GM18502 (cell line): ENCODE measurements around the gene KCTD10.
A peak's percentile ranks its signal among the peaks of the same experiment; 100 is the strongest.

Source experiments
- ATAC-seq: cut with Tn5 transposase; IDR thresholded peaks from one replicate; pipeline ENCODE4 v1.9.1; 2021; ENCODE audit warnings: mild to moderate bottlenecking; ENCODE audit not compliant: unreplicated experiment, poor library complexity

Gene KCTD10

GRCh38 chr12:109477185-109477962, at the start of gene KCTD10, which contains the start of gene UBE3B:
KCTD10 (minus strand) TSS chr12:109477300; CDS start chr12:109477262, 38 bp downstream.
UBE3B (plus strand) TSS chr12:109477634; CDS start chr12:109483552, 5,918 bp downstream.
- ATAC-seq, result peak; percentile 91

- no peak for ATAC-seq
Measured at GRCh38 chr12:109525279-109525585, 48.1 kb upstream of the KCTD10 start.

- no peak for ATAC-seq
Measured at GRCh38 chr12:109524466-109525278, 47.6 kb upstream of the KCTD10 start.

- ATAC-seq, result no peak
Measured at GRCh38 chr12:109523504-109523903, 46.4 kb upstream of the KCTD10 start.

- ATAC-seq, result no peak
Measured at GRCh38 chr12:109523071-109523470, 46.0 kb upstream of the KCTD10 start.

GRCh38 chr12:109521831-109522230, 44.7 kb upstream of the KCTD10 start:
- no peak for ATAC-seq

GRCh38 chr12:109519787-109520186, 42.7 kb upstream of the KCTD10 start:
- ATAC-seq, result no peak

- ATAC-seq, result no peak
Measured at GRCh38 chr12:109518820-109519665, 41.9 kb upstream of the KCTD10 start.

GRCh38 chr12:109517619-109518018, 40.5 kb upstream of the KCTD10 start:
- no peak for ATAC-seq

GRCh38 chr12:109513977-109514376, 36.9 kb upstream of the KCTD10 start:
- ATAC-seq, result no peak

GRCh38 chr12:109513051-109513450, 36.0 kb upstream of the KCTD10 start:
- ATAC-seq, result no peak

GRCh38 chr12:109512608-109513007, 35.5 kb upstream of the KCTD10 start:
- no peak for ATAC-seq

- no peak for ATAC-seq
Measured at GRCh38 chr12:109510196-109510595, 33.1 kb upstream of the KCTD10 start.

GRCh38 chr12:109504068-109504467, 27.0 kb upstream of the KCTD10 start:
- ATAC-seq, result no peak

GRCh38 chr12:109503611-109504010, 26.5 kb upstream of the KCTD10 start:
- no peak for ATAC-seq

- ATAC-seq, result no peak
Measured at GRCh38 chr12:109502332-109502731, 25.2 kb upstream of the KCTD10 start.

- ATAC-seq, result no peak
Measured at GRCh38 chr12:109501299-109501698, 24.2 kb upstream of the KCTD10 start.

- no peak for ATAC-seq
Measured at GRCh38 chr12:109500406-109501185, 23.5 kb upstream of the KCTD10 start.

- ATAC-seq, result no peak
Measured at GRCh38 chr12:109497675-109498074, 20.6 kb upstream of the KCTD10 start.

GRCh38 chr12:109496306-109496705, 19.2 kb upstream of the KCTD10 start:
- ATAC-seq, result no peak
